Measurements from ENCODE around the gene ARPC1A.

The ARPC1A gene

GRCh38 chr7:99396418-99397296, 71.0 kb downstream of the ARPC1A start:
- no peak for DNase-seq (ENCODE audit: low read depth)
- no peak for TF ChIP-seq CTCF (IDR thresholded peaks at IDR 0.05; ENCODE audit: insufficient read depth, low read depth, low read length, missing control alignments)

DNA sequence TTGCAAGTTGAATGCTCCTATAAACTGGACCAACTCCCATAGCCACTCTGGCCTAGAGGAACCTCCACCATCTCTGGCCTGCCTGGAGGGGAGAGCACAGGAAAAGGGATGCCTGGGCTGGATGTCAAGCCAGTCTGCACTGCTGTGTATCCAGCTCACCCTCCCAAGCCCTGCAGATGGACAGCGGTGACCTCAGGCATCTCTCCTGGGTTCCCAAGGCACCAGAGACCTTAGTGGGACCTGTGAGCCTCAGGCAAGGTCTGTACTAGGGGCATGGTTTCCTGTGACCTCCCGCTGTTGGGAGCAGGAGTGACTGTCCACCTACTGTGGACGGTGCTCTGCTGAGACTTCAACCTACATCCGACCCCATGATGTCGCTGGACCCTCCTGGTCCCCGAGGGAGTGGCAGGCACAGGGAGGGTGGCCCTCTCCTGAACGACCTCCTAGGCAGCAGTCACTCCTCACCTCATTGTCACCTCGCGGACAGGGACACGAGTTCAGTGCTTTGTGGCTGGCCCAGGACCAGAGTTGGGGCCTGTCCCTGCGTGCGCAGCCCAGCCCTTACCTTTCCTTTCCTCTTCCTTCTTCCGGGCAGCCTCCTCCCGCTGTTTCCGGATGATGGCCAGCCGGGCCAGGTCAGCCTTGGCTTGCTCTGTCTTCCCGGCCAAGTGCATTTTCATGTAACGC, 71.7 kb downstream of the ARPC1A start:
- no peak for TF ChIP-seq CTCF (IDR thresholded peaks at IDR 0.05; ENCODE audit: insufficient read depth, low read depth, low read length, missing control alignments)
- no peak overlapping the region for H3K4me3 ChIP-seq (ENCODE audit: low read depth, low read length)
- no peak for DNase-seq (ENCODE audit: low read depth)

More at GRCh38 chr7:99396418-99397296, 71.0 kb downstream of the ARPC1A start:
- no peak overlapping the region for H3K4me3 ChIP-seq (ENCODE audit: low read depth, low read length)

DNA sequence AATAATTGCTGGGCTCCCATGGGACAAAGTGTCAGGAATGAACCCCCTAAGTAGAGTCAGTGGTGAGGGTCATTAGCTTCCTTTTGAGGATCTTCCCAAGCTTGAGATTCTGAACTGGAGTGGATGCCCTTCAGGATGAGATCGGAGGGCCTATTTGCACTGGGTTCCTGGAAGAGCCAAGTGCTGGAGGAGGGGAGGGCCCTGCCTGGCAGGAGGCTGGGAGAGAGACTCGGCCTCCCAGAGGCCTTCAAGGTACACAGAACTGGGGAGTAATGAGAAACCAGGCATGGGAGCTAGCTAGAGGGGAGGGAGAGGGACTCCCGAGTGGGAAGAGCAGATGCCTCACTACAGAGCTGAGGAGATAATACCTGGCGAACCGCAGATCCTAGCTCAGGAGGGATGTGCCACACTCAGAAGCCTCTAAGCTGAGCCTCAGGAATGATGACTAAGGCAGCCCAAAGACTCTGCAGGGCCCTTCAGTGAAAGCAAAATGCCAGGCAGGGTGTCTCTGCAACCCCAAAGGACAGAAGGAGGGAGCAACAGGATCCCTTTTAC, 73.3 kb downstream of the ARPC1A start:
- no peak overlapping the region for H3K4me3 ChIP-seq (ENCODE audit: low read depth, low read length)
- no peak for DNase-seq (ENCODE audit: low read depth)
- no peak for TF ChIP-seq CTCF (IDR thresholded peaks at IDR 0.05; ENCODE audit: insufficient read depth, low read depth, low read length, missing control alignments)

GRCh38 chr7:99399597-99399996, 73.9 kb downstream of the ARPC1A start:
- no peak for TF ChIP-seq CTCF (IDR thresholded peaks at IDR 0.05; ENCODE audit: insufficient read depth, low read depth, low read length, missing control alignments)
- DNase-seq (ENCODE audit: low read depth) = no peak
- no peak overlapping the region for H3K4me3 ChIP-seq (ENCODE audit: low read depth, low read length)

- DNase-seq (ENCODE audit: low read depth) = no peak
- no peak for TF ChIP-seq CTCF (IDR thresholded peaks at IDR 0.05; ENCODE audit: insufficient read depth, low read depth, low read length, missing control alignments)
- no peak overlapping the region for H3K4me3 ChIP-seq (ENCODE audit: low read depth, low read length)
These were observed 77.2 kb downstream of the ARPC1A start for GRCh38 chr7:99402854-99403253.

- DNase-seq (ENCODE audit: low read depth) = no peak
- H3K4me3 ChIP-seq (ENCODE audit: low read depth, low read length) = no peak overlapping the region
- no peak for TF ChIP-seq CTCF (IDR thresholded peaks at IDR 0.05; ENCODE audit: insufficient read depth, low read depth, low read length, missing control alignments)
These were observed 78.1 kb downstream of the ARPC1A start for GRCh38 chr7:99403764-99404163.
